HEK293 (cell line): ENCODE measurements around the gene CALHM1.

Experiments
- GLIS1 ChIP-seq: fragments of 450-650 bp; formaldehyde crosslinking; IDR thresholded peaks from 2 replicates; pipeline ENCODE4 v1.5.1; 2016; ENCODE audit warnings: missing biosample characterization, missing genetic modification characterization
- MEIS1 ChIP-seq: sonication (generic); formaldehyde crosslinking; IDR thresholded peaks from 2 replicates; pipeline ENCODE4 v1.8.1; 2022; ENCODE audit warnings: missing genetic modification reagents, mild to moderate bottlenecking, borderline replicate concordance
- MZF1 ChIP-seq: fragments of 450-650 bp; formaldehyde crosslinking; IDR thresholded peaks from 2 replicates; pipeline ENCODE4 v1.5.1; 2017; ENCODE audit warnings: missing biosample characterization, missing genetic modification characterization, borderline replicate concordance
- ZFP69B ChIP-seq: fragments of 450-650 bp; formaldehyde crosslinking; IDR thresholded peaks from 2 replicates; pipeline ENCODE4 v1.5.1; 2016; ENCODE audit warnings: missing biosample characterization, missing genetic modification characterization
- ZNF530 ChIP-seq: fragments of 450-650 bp; formaldehyde crosslinking; IDR thresholded peaks from 2 replicates; pipeline ENCODE4 v1.5.1; 2016; ENCODE audit warnings: low read depth, missing biosample characterization, missing genetic modification characterization
- ZNF544 ChIP-seq: fragments of 450-650 bp; formaldehyde crosslinking; IDR thresholded peaks from 2 replicates; pipeline ENCODE4 v1.5.0; 2017; ENCODE audit warnings: missing biosample characterization, missing genetic modification characterization
- ZNF560 ChIP-seq: fragments of 450-650 bp; formaldehyde crosslinking; IDR thresholded peaks from 2 replicates; pipeline ENCODE4 v1.5.1; 2017; ENCODE audit warnings: missing biosample characterization, missing genetic modification characterization, borderline replicate concordance
- ZNF670 ChIP-seq: fragments of 450-650 bp; formaldehyde crosslinking; IDR thresholded peaks from 2 replicates; pipeline ENCODE4 v1.5.1; 2016; ENCODE audit warnings: missing biosample characterization, missing genetic modification characterization, low read depth
- ZNF768 ChIP-seq: fragments of 450-650 bp; formaldehyde crosslinking; IDR thresholded peaks from 2 replicates; pipeline ENCODE4 v1.5.1; 2018; ENCODE audit warnings: missing biosample characterization, mild to moderate bottlenecking, missing genetic modification characterization
- ZNF830 ChIP-seq: fragments of 450-650 bp; IDR thresholded peaks from 2 replicates; pipeline ENCODE4 v1.5.0; 2018; ENCODE audit warnings: missing biosample characterization, missing genetic modification characterization, low read depth, mild to moderate bottlenecking, moderate library complexity
- TF ChIP-seq, protein P1 (sequence below): fragments of 450-650 bp; formaldehyde crosslinking; IDR thresholded peaks from 2 replicates; pipeline ENCODE4 v1.5.1; 2016; ENCODE audit warnings: missing biosample characterization, missing genetic modification characterization
- TF ChIP-seq, protein P2 (sequence below): fragments of 450-650 bp; formaldehyde crosslinking; IDR thresholded peaks from 2 replicates; pipeline ENCODE4 v1.5.1; 2016; ENCODE audit warnings: missing biosample characterization, missing genetic modification characterization
- TF ChIP-seq, protein P3 (sequence below): fragments of 450-650 bp; formaldehyde crosslinking; IDR thresholded peaks from 2 replicates; pipeline ENCODE4 v1.5.1; 2016; ENCODE audit warnings: missing biosample characterization, missing genetic modification characterization, borderline replicate concordance
- TF ChIP-seq, protein P4 (sequence below): fragments of 450-650 bp; IDR thresholded peaks from 2 replicates; pipeline ENCODE4 v1.5.1; 2018; ENCODE audit warnings: missing biosample characterization, missing genetic modification characterization
- TF ChIP-seq, protein P5 (sequence below): fragments of 450-650 bp; formaldehyde crosslinking; IDR thresholded peaks from 2 replicates; pipeline ENCODE4 v1.5.1; 2017; ENCODE audit warnings: missing biosample characterization, missing genetic modification characterization
- TF ChIP-seq, protein P6 (sequence below): fragments of 450-650 bp; formaldehyde crosslinking; conservative IDR thresholded peaks from 2 replicates; pipeline ENCODE4 v1.5.1; 2016; ENCODE audit warnings: low read depth, missing biosample characterization, missing genetic modification characterization

The CALHM1 gene

DNA sequence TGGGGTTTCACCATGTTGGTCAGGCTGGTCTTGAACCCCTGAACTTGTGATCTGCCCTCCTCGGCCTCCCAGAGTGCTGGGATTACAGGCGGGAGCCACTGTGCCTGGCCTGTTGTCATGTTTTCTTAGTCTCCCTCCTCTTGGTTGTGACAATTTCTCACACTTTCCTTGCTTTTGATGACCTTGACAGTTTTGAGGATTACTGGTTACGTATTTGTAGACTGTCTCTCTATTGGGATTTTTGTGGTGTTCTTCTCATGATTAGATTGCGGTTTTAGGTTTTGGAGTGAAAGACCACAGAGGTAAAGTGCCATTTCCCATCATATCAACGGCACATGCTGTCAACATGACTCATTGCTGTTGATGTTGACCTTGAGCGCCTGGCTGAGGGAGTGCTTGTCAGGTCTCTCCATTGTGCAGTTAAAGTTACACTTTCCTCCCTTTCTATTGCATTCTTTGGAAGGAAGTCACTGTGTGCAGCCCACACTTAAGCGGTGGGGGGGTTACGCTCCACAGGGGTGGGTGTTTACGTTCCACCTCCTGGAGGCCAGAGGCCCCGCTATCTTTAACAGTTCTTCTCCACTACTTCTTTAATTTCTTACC, 45.6 kb upstream of the CALHM1 start (continued):
- TF ChIP-seq, protein P1, sequence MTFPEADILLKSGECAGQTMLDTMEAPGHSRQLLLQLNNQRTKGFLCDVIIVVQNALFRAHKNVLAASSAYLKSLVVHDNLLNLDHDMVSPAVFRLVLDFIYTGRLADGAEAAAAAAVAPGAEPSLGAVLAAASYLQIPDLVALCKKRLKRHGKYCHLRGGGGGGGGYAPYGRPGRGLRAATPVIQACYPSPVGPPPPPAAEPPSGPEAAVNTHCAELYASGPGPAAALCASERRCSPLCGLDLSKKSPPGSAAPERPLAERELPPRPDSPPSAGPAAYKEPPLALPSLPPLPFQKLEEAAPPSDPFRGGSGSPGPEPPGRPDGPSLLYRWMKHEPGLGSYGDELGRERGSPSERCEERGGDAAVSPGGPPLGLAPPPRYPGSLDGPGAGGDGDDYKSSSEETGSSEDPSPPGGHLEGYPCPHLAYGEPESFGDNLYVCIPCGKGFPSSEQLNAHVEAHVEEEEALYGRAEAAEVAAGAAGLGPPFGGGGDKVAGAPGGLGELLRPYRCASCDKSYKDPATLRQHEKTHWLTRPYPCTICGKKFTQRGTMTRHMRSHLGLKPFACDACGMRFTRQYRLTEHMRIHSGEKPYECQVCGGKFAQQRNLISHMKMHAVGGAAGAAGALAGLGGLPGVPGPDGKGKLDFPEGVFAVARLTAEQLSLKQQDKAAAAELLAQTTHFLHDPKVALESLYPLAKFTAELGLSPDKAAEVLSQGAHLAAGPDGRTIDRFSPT (tag by site-specific recombination), result peak; percentile 83
- TF ChIP-seq MEIS1 (CRISPR knock-in tag) (peak; percentile 81; the same call in 1 of the 2 replicates), ZFP69B (tag by site-specific recombination) (peak; percentile 52; the same call in 1 of the 2 replicates), GLIS1 (peak; percentile 94), ZNF560 (no peak), ZNF768 (tag by site-specific recombination) (no peak), MZF1 (tag by site-specific recombination) (no peak), ZNF544 (no peak), ZNF530 (tag by site-specific recombination) (no peak), ZNF830 (tag by site-specific recombination) (no peak), ZNF670 (tag by site-specific recombination) (no peak)
- TF ChIP-seq, protein P2, sequence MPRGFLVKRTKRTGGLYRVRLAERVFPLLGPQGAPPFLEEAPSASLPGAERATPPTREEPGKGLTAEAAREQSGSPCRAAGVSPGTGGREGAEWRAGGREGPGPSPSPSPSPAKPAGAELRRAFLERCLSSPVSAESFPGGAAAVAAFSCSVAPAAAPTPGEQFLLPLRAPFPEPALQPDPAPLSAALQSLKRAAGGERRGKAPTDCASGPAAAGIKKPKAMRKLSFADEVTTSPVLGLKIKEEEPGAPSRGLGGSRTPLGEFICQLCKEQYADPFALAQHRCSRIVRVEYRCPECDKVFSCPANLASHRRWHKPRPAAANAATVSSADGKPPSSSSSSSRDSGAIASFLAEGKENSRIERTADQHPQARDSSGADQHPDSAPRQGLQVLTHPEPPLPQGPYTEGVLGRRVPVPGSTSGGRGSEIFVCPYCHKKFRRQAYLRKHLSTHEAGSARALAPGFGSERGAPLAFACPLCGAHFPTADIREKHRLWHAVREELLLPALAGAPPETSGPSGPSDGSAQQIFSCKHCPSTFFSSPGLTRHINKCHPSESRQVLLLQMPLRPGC (tag by site-specific recombination), result peak; percentile 88
- TF ChIP-seq, protein P3, sequence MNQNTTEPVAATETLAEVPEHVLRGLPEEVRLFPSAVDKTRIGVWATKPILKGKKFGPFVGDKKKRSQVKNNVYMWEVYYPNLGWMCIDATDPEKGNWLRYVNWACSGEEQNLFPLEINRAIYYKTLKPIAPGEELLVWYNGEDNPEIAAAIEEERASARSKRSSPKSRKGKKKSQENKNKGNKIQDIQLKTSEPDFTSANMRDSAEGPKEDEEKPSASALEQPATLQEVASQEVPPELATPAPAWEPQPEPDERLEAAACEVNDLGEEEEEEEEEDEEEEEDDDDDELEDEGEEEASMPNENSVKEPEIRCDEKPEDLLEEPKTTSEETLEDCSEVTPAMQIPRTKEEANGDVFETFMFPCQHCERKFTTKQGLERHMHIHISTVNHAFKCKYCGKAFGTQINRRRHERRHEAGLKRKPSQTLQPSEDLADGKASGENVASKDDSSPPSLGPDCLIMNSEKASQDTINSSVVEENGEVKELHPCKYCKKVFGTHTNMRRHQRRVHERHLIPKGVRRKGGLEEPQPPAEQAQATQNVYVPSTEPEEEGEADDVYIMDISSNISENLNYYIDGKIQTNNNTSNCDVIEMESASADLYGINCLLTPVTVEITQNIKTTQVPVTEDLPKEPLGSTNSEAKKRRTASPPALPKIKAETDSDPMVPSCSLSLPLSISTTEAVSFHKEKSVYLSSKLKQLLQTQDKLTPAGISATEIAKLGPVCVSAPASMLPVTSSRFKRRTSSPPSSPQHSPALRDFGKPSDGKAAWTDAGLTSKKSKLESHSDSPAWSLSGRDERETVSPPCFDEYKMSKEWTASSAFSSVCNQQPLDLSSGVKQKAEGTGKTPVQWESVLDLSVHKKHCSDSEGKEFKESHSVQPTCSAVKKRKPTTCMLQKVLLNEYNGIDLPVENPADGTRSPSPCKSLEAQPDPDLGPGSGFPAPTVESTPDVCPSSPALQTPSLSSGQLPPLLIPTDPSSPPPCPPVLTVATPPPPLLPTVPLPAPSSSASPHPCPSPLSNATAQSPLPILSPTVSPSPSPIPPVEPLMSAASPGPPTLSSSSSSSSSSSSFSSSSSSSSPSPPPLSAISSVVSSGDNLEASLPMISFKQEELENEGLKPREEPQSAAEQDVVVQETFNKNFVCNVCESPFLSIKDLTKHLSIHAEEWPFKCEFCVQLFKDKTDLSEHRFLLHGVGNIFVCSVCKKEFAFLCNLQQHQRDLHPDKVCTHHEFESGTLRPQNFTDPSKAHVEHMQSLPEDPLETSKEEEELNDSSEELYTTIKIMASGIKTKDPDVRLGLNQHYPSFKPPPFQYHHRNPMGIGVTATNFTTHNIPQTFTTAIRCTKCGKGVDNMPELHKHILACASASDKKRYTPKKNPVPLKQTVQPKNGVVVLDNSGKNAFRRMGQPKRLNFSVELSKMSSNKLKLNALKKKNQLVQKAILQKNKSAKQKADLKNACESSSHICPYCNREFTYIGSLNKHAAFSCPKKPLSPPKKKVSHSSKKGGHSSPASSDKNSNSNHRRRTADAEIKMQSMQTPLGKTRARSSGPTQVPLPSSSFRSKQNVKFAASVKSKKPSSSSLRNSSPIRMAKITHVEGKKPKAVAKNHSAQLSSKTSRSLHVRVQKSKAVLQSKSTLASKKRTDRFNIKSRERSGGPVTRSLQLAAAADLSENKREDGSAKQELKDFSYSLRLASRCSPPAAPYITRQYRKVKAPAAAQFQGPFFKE (tag by site-specific recombination), result no peak
- TF ChIP-seq, protein P4, sequence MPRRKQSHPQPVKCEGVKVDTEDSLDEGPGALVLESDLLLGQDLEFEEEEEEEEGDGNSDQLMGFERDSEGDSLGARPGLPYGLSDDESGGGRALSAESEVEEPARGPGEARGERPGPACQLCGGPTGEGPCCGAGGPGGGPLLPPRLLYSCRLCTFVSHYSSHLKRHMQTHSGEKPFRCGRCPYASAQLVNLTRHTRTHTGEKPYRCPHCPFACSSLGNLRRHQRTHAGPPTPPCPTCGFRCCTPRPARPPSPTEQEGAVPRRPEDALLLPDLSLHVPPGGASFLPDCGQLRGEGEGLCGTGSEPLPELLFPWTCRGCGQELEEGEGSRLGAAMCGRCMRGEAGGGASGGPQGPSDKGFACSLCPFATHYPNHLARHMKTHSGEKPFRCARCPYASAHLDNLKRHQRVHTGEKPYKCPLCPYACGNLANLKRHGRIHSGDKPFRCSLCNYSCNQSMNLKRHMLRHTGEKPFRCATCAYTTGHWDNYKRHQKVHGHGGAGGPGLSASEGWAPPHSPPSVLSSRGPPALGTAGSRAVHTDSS (tag by site-specific recombination), result no peak
- TF ChIP-seq, protein P5, sequence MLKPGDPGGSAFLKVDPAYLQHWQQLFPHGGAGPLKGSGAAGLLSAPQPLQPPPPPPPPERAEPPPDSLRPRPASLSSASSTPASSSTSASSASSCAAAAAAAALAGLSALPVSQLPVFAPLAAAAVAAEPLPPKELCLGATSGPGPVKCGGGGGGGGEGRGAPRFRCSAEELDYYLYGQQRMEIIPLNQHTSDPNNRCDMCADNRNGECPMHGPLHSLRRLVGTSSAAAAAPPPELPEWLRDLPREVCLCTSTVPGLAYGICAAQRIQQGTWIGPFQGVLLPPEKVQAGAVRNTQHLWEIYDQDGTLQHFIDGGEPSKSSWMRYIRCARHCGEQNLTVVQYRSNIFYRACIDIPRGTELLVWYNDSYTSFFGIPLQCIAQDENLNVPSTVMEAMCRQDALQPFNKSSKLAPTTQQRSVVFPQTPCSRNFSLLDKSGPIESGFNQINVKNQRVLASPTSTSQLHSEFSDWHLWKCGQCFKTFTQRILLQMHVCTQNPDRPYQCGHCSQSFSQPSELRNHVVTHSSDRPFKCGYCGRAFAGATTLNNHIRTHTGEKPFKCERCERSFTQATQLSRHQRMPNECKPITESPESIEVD (tag by site-specific recombination), result peak; percentile 74; the same call in 1 of the 2 replicates
- TF ChIP-seq, protein P6, sequence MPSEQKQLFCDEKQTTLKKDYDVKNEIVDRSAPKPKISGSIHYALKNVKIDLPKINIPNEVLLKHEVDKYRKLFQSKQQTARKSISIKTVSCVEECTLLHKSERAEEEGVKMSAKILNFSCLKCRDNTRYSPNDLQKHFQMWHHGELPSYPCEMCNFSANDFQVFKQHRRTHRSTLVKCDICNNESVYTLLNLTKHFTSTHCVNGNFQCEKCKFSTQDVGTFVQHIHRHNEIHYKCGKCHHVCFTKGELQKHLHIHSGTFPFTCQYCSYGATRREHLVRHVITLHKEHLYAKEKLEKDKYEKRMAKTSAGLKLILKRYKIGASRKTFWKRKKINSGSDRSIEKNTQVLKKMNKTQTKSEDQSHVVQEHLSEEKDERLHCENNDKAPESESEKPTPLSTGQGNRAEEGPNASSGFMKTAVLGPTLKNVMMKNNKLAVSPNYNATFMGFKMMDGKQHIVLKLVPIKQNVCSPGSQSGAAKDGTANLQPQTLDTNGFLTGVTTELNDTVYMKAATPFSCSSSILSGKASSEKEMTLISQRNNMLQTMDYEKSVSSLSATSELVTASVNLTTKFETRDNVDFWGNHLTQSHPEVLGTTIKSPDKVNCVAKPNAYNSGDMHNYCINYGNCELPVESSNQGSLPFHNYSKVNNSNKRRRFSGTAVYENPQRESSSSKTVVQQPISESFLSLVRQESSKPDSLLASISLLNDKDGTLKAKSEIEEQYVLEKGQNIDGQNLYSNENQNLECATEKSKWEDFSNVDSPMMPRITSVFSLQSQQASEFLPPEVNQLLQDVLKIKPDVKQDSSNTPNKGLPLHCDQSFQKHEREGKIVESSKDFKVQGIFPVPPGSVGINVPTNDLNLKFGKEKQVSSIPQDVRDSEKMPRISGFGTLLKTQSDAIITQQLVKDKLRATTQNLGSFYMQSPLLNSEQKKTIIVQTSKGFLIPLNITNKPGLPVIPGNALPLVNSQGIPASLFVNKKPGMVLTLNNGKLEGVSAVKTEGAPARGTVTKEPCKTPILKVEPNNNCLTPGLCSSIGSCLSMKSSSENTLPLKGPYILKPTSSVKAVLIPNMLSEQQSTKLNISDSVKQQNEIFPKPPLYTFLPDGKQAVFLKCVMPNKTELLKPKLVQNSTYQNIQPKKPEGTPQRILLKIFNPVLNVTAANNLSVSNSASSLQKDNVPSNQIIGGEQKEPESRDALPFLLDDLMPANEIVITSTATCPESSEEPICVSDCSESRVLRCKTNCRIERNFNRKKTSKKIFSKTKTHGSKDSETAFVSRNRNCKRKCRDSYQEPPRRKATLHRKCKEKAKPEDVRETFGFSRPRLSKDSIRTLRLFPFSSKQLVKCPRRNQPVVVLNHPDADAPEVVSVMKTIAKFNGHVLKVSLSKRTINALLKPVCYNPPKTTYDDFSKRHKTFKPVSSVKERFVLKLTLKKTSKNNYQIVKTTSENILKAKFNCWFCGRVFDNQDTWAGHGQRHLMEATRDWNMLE (tag by site-specific recombination), result 0 out of 2 replicates have a peak, but pooled peaks have one; percentile 16
